GM23338 (cell line): Measurements from ENCODE around the gene TOLLIP. TPM values are rescaled to one million over a fixed set of nuclear protein-coding genes. Genes with fewer than 3 reads are reported as not detected.

Experiments used
- ATAC-seq: fragments of 200-7000 bp; cut with Tn5 transposase; 3 replicates; pipeline ENCODE4 v1.9.1; 2020
- DNase-seq: peaks from one replicate; pipeline ENCODE4 v3.0.0-alpha.2; 2015; ENCODE audit warnings: low spot score
- H2AFZ ChIP-seq: fragments of 200-600 bp; sonication (generic); 2 replicates; pipeline ENCODE4 v1.8.0; 2016; ENCODE audit warnings: antibody characterized with exemption, mild to moderate bottlenecking, moderate library complexity
- H3F3A ChIP-seq: fragments of 200-600 bp; sonication (generic); replicated peaks from 2 replicates; pipeline ENCODE4 v1.8.0; 2017; ENCODE audit warnings: antibody characterized with exemption, mixed run types, low read depth
- H3K27ac ChIP-seq: fragments of 200-600 bp; sonication (generic); 2 replicates; pipeline ENCODE4 v1.6.1; 2016; ENCODE audit warnings: low read depth
- H3K27me3 ChIP-seq: fragments of 200-600 bp; sonication (generic); 2 replicates; pipeline ENCODE4 v1.8.0; 2016; ENCODE audit warnings: mild to moderate bottlenecking, mixed run types, moderate library complexity; ENCODE audit not compliant: insufficient read depth
- H3K36me3 ChIP-seq: fragments of 200-600 bp; sonication (generic); 2 replicates; pipeline ENCODE4 v1.8.0; 2016; ENCODE audit warnings: mild to moderate bottlenecking; ENCODE audit not compliant: insufficient read depth
- H3K4me1 ChIP-seq: fragments of 200-600 bp; sonication (generic); 2 replicates; pipeline ENCODE4 v1.8.0; 2016; ENCODE audit warnings: mild to moderate bottlenecking, moderate library complexity; ENCODE audit not compliant: insufficient read depth
- H3K4me2 ChIP-seq: fragments of 200-600 bp; sonication (generic); 2 replicates; pipeline ENCODE4 v1.7.1; 2017; ENCODE audit warnings: mixed run types
- H3K4me3 ChIP-seq: fragments of 200-600 bp; sonication (generic); 2 replicates; pipeline ENCODE4 v1.6.1; 2016; ENCODE audit warnings: mixed run types
- H3K79me2 ChIP-seq: fragments of 200-600 bp; sonication (generic); replicated peaks from 2 replicates; pipeline ENCODE4 v1.8.0; 2017; ENCODE audit warnings: mild to moderate bottlenecking; ENCODE audit not compliant: insufficient read depth
- H3K9me2 ChIP-seq: fragments of 200-600 bp; sonication (generic); 2 replicates; pipeline ENCODE4 v1.8.0; 2017; ENCODE audit not compliant: insufficient read depth
- H4K20me1 ChIP-seq: fragments of 200-600 bp; sonication (generic); replicated peaks from 2 replicates; pipeline ENCODE4 v1.8.0; 2017; ENCODE audit warnings: mild to moderate bottlenecking; ENCODE audit not compliant: insufficient read depth
- H3K27ac Mint-ChIP-seq: 2 replicates; pipeline ENCODE4 v1.8.0; 2020; ENCODE audit warnings: inconsistent platforms, mild to moderate bottlenecking, moderate library complexity, mixed read lengths
- H3K27me3 Mint-ChIP-seq: 3 replicates; pipeline ENCODE4 v1.8.0; 2022; ENCODE audit warnings: low read depth, mild to moderate bottlenecking, moderate library complexity, mixed read lengths, inconsistent platforms; ENCODE audit not compliant: insufficient read depth, poor library complexity
- H3K36me3 Mint-ChIP-seq: 3 replicates; pipeline ENCODE4 v1.8.0; 2021; ENCODE audit warnings: low read depth, mild to moderate bottlenecking, inconsistent platforms, moderate library complexity, mixed read lengths
- H3K4me1 Mint-ChIP-seq: 3 replicates; pipeline ENCODE4 v1.8.0; 2020; ENCODE audit warnings: mild to moderate bottlenecking, inconsistent platforms, mixed read lengths
- H3K4me3 Mint-ChIP-seq: 3 replicates; pipeline ENCODE4 v1.8.0; 2021; ENCODE audit warnings: moderate library complexity, mild to moderate bottlenecking, inconsistent platforms, mixed read lengths
- H3K9me3 Mint-ChIP-seq: 3 replicates; pipeline ENCODE4 v1.8.0; 2020; ENCODE audit warnings: moderate library complexity, mild to moderate bottlenecking, inconsistent platforms, mixed read lengths
- CREB1 ChIP-seq: fragments of 250-450 bp; sonication (Bioruptor Pico); IDR thresholded peaks from 2 replicates; pipeline ENCODE4 v1.5.0; 2020; ENCODE audit warnings: low read depth, mild to moderate bottlenecking, moderate library complexity
- CTCF ChIP-seq, 2 experiments: fragments of 200-600 bp in 1 of 2; sonication (generic) in 1 of 2; conservative IDR thresholded peaks; 2 replicates each; pipeline versions ENCODE4 v1.5.1 to v1.6.1; 2016 to 2017; ENCODE audit warnings: antibody characterized with exemption in 2 of 2, low read depth in 2 of 2, mild to moderate bottlenecking in 2 of 2, moderate library complexity in 1 of 2
- ETS1 ChIP-seq: IDR thresholded peaks from 2 replicates; pipeline ENCODE4 v1.6.1; 2016; ENCODE audit warnings: antibody characterized with exemption
- POLR2AphosphoS5 ChIP-seq: IDR thresholded peaks from 2 replicates; pipeline ENCODE4 v1.6.1; 2016; ENCODE audit warnings: antibody characterized with exemption, low read depth
- ZNF331 ChIP-seq: fragments of 250-450 bp; sonication (Bioruptor Pico); IDR thresholded peaks from 2 replicates; pipeline ENCODE4 v1.5.0; 2020; ENCODE audit warnings: low read depth, mild to moderate bottlenecking, moderate library complexity
- polyA plus RNA-seq: library from polyadenylated mRNA; unstranded; fragments of >200 nt; fragmentation: Nextera tagmentation; extraction: Ambion mirVana; gene quantifications from 2 replicates; pipeline ENCODE4 v1.2.1, GENCODE V29; 2016
- total RNA-seq: library from RNA; depleted of rRNA; stranded (reverse); fragments of >200 nt; shearing (Covaris generic); gene quantifications from 2 replicates; pipeline ENCODE4 v1.2.3, GENCODE V29; 2014

The TOLLIP gene
- total and polyA plus RNA-seq, 2 experiments from 2014 or later: 13.5 to 18.0 TPM

GRCh38 chr11:1256257-1257045, 53.0 kb downstream of the TOLLIP start:
- ATAC-seq (peak; percentile 58), DNase-seq (peak; percentile 57)
- no peaks in the 10 kb centered on the region for H3K4me1 Mint-ChIP-seq
- H3K9me3 Mint-ChIP-seq: peaks cover 17% of the 10 kb centered on the region
- Histone ChIP-seq H3K27ac (no peak overlapping the region), H3F3A (no peaks in the 10 kb centered on the region), H2AFZ (no peak overlapping the region), H3K4me1 (no peaks in the 10 kb centered on the region), H3K4me2 (no peak overlapping the region), H3K4me3 (no peak overlapping the region), H3K36me3 (no peaks in the 10 kb centered on the region), H4K20me1 (no peaks in the 10 kb centered on the region), H3K79me2 (no peaks in the 10 kb centered on the region), H3K27me3 (no peaks in the 10 kb centered on the region), H3K9me2 (no peaks in the 10 kb centered on the region)
- H3K27me3 Mint-ChIP-seq: peaks cover 10% of the 10 kb centered on the region
- TF ChIP-seq CREB1 (CRISPR knock-in tag): no peak
- 0 out of 4 replicates have a peak, but pooled peaks of 1 of the 2 experiments have one; percentile 15 for TF ChIP-seq CTCF (conservative IDR thresholded peaks at IDR 0.05; ENCODE audit: low read depth in 2 of 2)
- no peak for TF ChIP-seq ETS1
- TF ChIP-seq ZNF331 (CRISPR knock-in tag): no peak
- H3K36me3 Mint-ChIP-seq: peaks cover 10% of the 10 kb centered on the region
- no peak overlapping the region for H3K4me3 Mint-ChIP-seq
- no peak overlapping the region for H3K27ac Mint-ChIP-seq

- H3K27me3 Mint-ChIP-seq: peaks cover 12% of the 10 kb centered on the region
Measured at GRCh38 chr11:1255151-1255550, 54.3 kb downstream of the TOLLIP start.

More at GRCh38 chr11:1255151-1255550, 54.3 kb downstream of the TOLLIP start:
- ATAC-seq: no peak
- TF ChIP-seq CTCF (conservative IDR thresholded peaks at IDR 0.05; ENCODE audit: low read depth in 2 of 2): 0 out of 4 replicates have a peak, but pooled peaks of 1 of the 2 experiments have one; percentile 3
- TF ChIP-seq POLR2AphosphoS5: no peak
- no peak for DNase-seq
- H3K9me2 ChIP-seq: no peaks in the 10 kb centered on the region
- H3K27ac Mint-ChIP-seq: no peak overlapping the region
- peaks cover 30% of the 10 kb centered on the region for H3K9me3 Mint-ChIP-seq
- no peak overlapping the region for H2AFZ ChIP-seq
- H3F3A ChIP-seq: no peaks in the 10 kb centered on the region
- H3K4me1 Mint-ChIP-seq: no peaks in the 10 kb centered on the region
- no peaks in the 10 kb centered on the region for H3K79me2 ChIP-seq
- no peaks in the 10 kb centered on the region for H3K36me3 ChIP-seq
- H3K4me1 ChIP-seq: no peaks in the 10 kb centered on the region
- H3K27ac ChIP-seq: no peak overlapping the region
- no peak overlapping the region for H3K4me3 Mint-ChIP-seq
- H4K20me1 ChIP-seq: no peaks in the 10 kb centered on the region
- peaks cover 18% of the 10 kb centered on the region for H3K36me3 Mint-ChIP-seq
- H3K4me2 ChIP-seq: no peak overlapping the region
- no peak overlapping the region for H3K4me3 ChIP-seq
- H3K27me3 ChIP-seq: no peaks in the 10 kb centered on the region
